Pancreas (tissue), 10 donors: ENCODE measurements around the gene GATA2. TPM values are rescaled to one million over a fixed set of nuclear protein-coding genes. Genes with fewer than 3 reads are reported as not detected.

Source experiments
- ATAC-seq, 4 donors: fragments of 200-7000 bp; cut with Tn5 transposase; one replicate each; pipeline versions ENCODE4 v1.8.0 to v1.9.1; 2020; ENCODE audit warnings: mild to moderate bottlenecking in 4 of 4, moderate library complexity in 4 of 4
- DNase-seq, 6 donors: peaks; one replicate each; pipeline ENCODE4 v3.0.0-alpha.2; 2020
- FAIRE-seq: peaks from 2 replicates; lab custom pipeline; 2012; peaks lifted over from hg19 to GRCh38; lab: Jason Lieb, UNC
- H3K27ac ChIP-seq, 4 donors: fragments of 200-600 bp; sonication (generic); 1 replicate in 3 of 4; 2 replicates in 1 of 4; pipeline versions ENCODE4 v1.5.0 to v1.8.0; 2020
- H3K27me3 ChIP-seq, 4 donors: fragments of 200-600 bp; one replicate each; pipeline ENCODE4 v1.8.0; 2021
- H3K36me3 ChIP-seq, 3 donors: fragments of 200-600 bp; sonication (generic) in 1 of 3; one replicate each; pipeline versions ENCODE4 v1.5.0 to v1.8.0; 2020 to 2021
- H3K4me1 ChIP-seq, 3 donors: fragments of 200-600 bp; one replicate each; pipeline ENCODE4 v1.8.0; 2021
- H3K4me3 ChIP-seq, 4 donors: fragments of 200-600 bp; sonication (generic) in 2 of 4; one replicate each; pipeline versions ENCODE4 v1.5.0 to v1.8.0; 2020 to 2021
- H3K9me3 ChIP-seq, 4 donors: fragments of 200-600 bp; one replicate each; pipeline ENCODE4 v1.8.0; 2021
- CTCF ChIP-seq, 4 donors: fragments of 200-600 bp; sonication (generic) in 3 of 4; IDR thresholded peaks; one replicate each; pipeline versions ENCODE4 v1.5.0 to v1.8.0; 2021; ENCODE audit warnings: antibody characterized with exemption in 4 of 4
- WGBS, 2 donors: extraction: QIAGEN DNeasy Blood & Tissue Kit; methylation state at CpG; one replicate each; pipeline ENCODE4 v1.1.7; 2013; 5-methylcytosine and 5-hydroxymethylcytosine counted together
- intact Hi-C, 3 donors: fragments of 100-400 bp; cut with DNase I; formaldehyde crosslinking; loops; one replicate each; pipeline versions ENCODE4 v1.11.1 to v1.14.2; 2022
- polyA plus RNA-seq, 2 donors: library from polyadenylated mRNA; stranded (reverse); fragments of 200-250 nt; gene quantifications; one replicate each; pipeline ENCODE4 v1.2.3, GENCODE V29; 2013
- total RNA-seq, 6 donors: library from RNA; stranded (reverse); fragmentation: NEBNext Ultra II Directional in 4 of 6; extraction: Animal tissue kit (Norgen Biotek cat#: 25700) in 4 of 6; gene quantifications; one replicate each; pipeline versions ENCODE4 v1.2.1 to v1.2.4, GENCODE V29; 2021 to 2023
- donor health status: healthy with polysubstance abuse.
- donor health status: DM: no; HTN: no; CAD: no; lungs with moderate emphysema.
- donor health status: DM: no; HTN: no; CAD: no.
- donor health status: control.
- donor health status: control.
- donor health status: Bipolar disorder and iron deficiency.
- donor health status: DM: yes; HTN: yes; CAD: no.
- donor health status: DM: no; HTN: no; CAD: no.
- donor health status: DM: no; HTN: no; CAD: no.
- donor health status: DM: yes; HTN: yes; CAD: no.

GATA2 gene
- total and polyA plus RNA-seq, 8 donors = 6.2 to 17.1 (median 11.1) TPM

GRCh38 chr3:128470134-128470899, 22.7 kb downstream of the GATA2 start:
- Histone ChIP-seq H3K4me1 (peaks cover 3 to 5% (median 3%) of the 10 kb centered on the region in 3 donors), H3K27ac (no peak overlapping the region), H3K27me3 (no peaks in the 10 kb centered on the region), H3K36me3 (no peaks in the 10 kb centered on the region), H3K4me3 (no peak overlapping the region), H3K9me3 (no peaks in the 10 kb centered on the region)
- DNase-seq = no peak
- intact Hi-C loops = no loop called here
- WGBS, 2 donors = 77 to 90% methylated on average over 13 of the region's 13 CpGs
- no peak for ATAC-seq
- no peak for FAIRE-seq
- no peak for TF ChIP-seq CTCF (IDR thresholded peaks at IDR 0.05)

- DNase-seq = no peak
- H3K27ac ChIP-seq = no peak overlapping the region
- H3K4me1 ChIP-seq = peaks cover 3 to 5% (median 3%) of the 10 kb centered on the region in 3 donors
- no peak for ATAC-seq
- no peaks in the 10 kb centered on the region for H3K36me3 ChIP-seq
- H3K27me3 ChIP-seq = no peaks in the 10 kb centered on the region
- H3K9me3 ChIP-seq = no peaks in the 10 kb centered on the region
- 86 to 90% methylated on average over 6 of the region's 6 CpGs for WGBS, 2 donors
- TF ChIP-seq CTCF (IDR thresholded peaks at IDR 0.05) = no peak
- no peak overlapping the region for H3K4me3 ChIP-seq
- intact Hi-C loops = no loop called here
- FAIRE-seq = no peak
Observed at GRCh38 chr3:128469556-128469955, 23.4 kb downstream of the GATA2 start.

GRCh38 chr3:128468791-128469527, 24.0 kb downstream of the GATA2 start:
- no peak overlapping the region for H3K27ac ChIP-seq
- peaks cover 3 to 5% (median 3%) of the 10 kb centered on the region in 3 donors for H3K4me1 ChIP-seq
- no peaks in the 10 kb centered on the region for H3K9me3 ChIP-seq
- no peaks in the 10 kb centered on the region for H3K27me3 ChIP-seq
- intact Hi-C loops = no loop called here
- ATAC-seq (no peak), DNase-seq (no peak), FAIRE-seq (no peak)
- TF ChIP-seq CTCF (IDR thresholded peaks at IDR 0.05) = no peak
- no peak overlapping the region for H3K4me3 ChIP-seq
- WGBS, 2 donors = 91 to 92% methylated on average over 10 of the region's 10 CpGs
- H3K36me3 ChIP-seq = no peaks in the 10 kb centered on the region

- Histone ChIP-seq H3K36me3 (no peaks in the 10 kb centered on the region), H3K4me3 (no peak overlapping the region), H3K9me3 (no peaks in the 10 kb centered on the region), H3K4me1 (peaks cover 1 to 5% (median 3%) of the 10 kb centered on the region in 3 donors), H3K27ac (no peak overlapping the region), H3K27me3 (no peaks in the 10 kb centered on the region)
- no peak for TF ChIP-seq CTCF (IDR thresholded peaks at IDR 0.05)
- no peak for DNase-seq
- ATAC-seq = no peak
- WGBS, 2 donors = 86% methylated on average over 17 of the region's 17 CpGs
- intact Hi-C loops = no loop called here
- FAIRE-seq = no peak
Observed at GRCh38 chr3:128468285-128468790, 24.7 kb downstream of the GATA2 start.
